Aorta (tissue), 5 donors: ENCODE data around the gene CDS1. TPM values are rescaled to one million over a fixed set of nuclear protein-coding genes. Genes with fewer than 3 reads are reported as not detected.
A peak's percentile ranks its signal among the peaks of the same experiment; 100 is the strongest.
"Not testable (repeated sequence)": the region's sequence is repeated elsewhere in the genome, so short reads cannot be mapped to it uniquely, and the experiment has no call there.

ENCODE experiments used
- ATAC-seq: fragments of 200-7000 bp; cut with Tn5 transposase; one replicate; pipeline ENCODE4 v1.9.1; 2022; ENCODE audit warnings: moderate library complexity; ENCODE audit not compliant: low FRiP score
- DNase-seq, 2 donors: peaks; one replicate each; pipeline ENCODE4 v3.0.0-alpha.2; 2020
- H3K27ac ChIP-seq, 2 donors: one replicate each; pipeline ENCODE4 v1.5.1; 2013; ENCODE audit warnings: low read length in 2 of 2, mild to moderate bottlenecking in 2 of 2, moderate library complexity in 2 of 2, control low read depth in 1 of 2, inconsistent platforms in 1 of 2, low read depth in 1 of 2
- H3K27me3 ChIP-seq, 2 donors: one replicate each; pipeline ENCODE4 v1.6.1; 2013; ENCODE audit warnings: control low read depth in 1 of 2, low read length in 1 of 2, mild to moderate bottlenecking in 1 of 2, moderate library complexity in 1 of 2; ENCODE audit not compliant: insufficient read depth in 2 of 2, control insufficient read depth in 1 of 2
- H3K36me3 ChIP-seq, 2 donors: one replicate each; pipeline ENCODE4 v1.6.1; 2013; ENCODE audit warnings: control low read depth in 1 of 2, low read length in 1 of 2, mild to moderate bottlenecking in 1 of 2; ENCODE audit not compliant: insufficient read depth in 2 of 2, control insufficient read depth in 1 of 2
- H3K4me1 ChIP-seq, 2 donors: one replicate each; pipeline ENCODE4 v1.6.1; 2013; ENCODE audit warnings: low read length in 2 of 2, control low read depth in 1 of 2, mild to moderate bottlenecking in 1 of 2, moderate library complexity in 1 of 2; ENCODE audit not compliant: insufficient read depth in 2 of 2, control insufficient read depth in 1 of 2
- H3K4me3 ChIP-seq, 2 donors: one replicate each; pipeline ENCODE4 v1.5.1; 2013; ENCODE audit warnings: low read length in 2 of 2, control low read depth in 1 of 2, mild to moderate bottlenecking in 1 of 2
- H3K9me3 ChIP-seq: one replicate; pipeline ENCODE4 v1.6.1; 2013; ENCODE audit warnings: mild to moderate bottlenecking, low read length; ENCODE audit not compliant: control insufficient read depth
- WGBS, 2 donors: extraction: QIAGEN DNeasy Blood & Tissue Kit; methylation state at CpG; one replicate each; pipeline ENCODE4 v1.1.7; 2013; 5-methylcytosine and 5-hydroxymethylcytosine counted together
- intact Hi-C, 2 donors: fragments of 100-400 bp; cut with DNase I; formaldehyde crosslinking; loops; one replicate each; pipeline versions ENCODE4 v1.14.2 to v1.15.0; 2022
- long read RNA-seq, 2 donors: library from polyadenylated mRNA; unstranded; transcript quantifications; one replicate each; pipeline ENCODE4 v2.0.0, GENCODE V29; 2020 to 2021
- polyA plus RNA-seq, 2 donors: library from polyadenylated mRNA; stranded (reverse); fragments of 200-250 nt; gene quantifications; one replicate each; pipeline ENCODE4 v1.2.3, GENCODE V29; 2013
- total RNA-seq, 2 donors: library from RNA; stranded (reverse); fragmentation: NEBNext Ultra II Directional; extraction: Animal tissue kit (Norgen Biotek cat#: 25700); gene quantifications; one replicate each; pipeline ENCODE4 v1.2.1, GENCODE V29; 2021
- donor health status: healthy with polysubstance abuse.
- donor health status: Bipolar disorder and iron deficiency.
- donor health status: DM: no; HTN: no; CAD: no.
- donor health status: DM: no; HTN: no; CAD: no.
- donor health status: DM: yes; HTN: yes; CAD: no.

The CDS1 gene
- total RNA-seq, result under 1 TPM; 0.39 to 0.48 TPM
- 1 to 10 TPM in 1 of 2 donors, under 1 TPM in 1; 0.33 to 4.8 TPM for polyA plus RNA-seq
- long read RNA-seq, donor 1, result 0 reads
- long read RNA-seq, donor 2, result 0 reads

GRCh38 chr4:84582988-84583875 lies at the start of gene CDS1:
Gene CDS1 (plus strand): TSS chr4:84583127. CDS start chr4:84583402, 275 bp downstream.
- DNase-seq, result peak; percentile 47 to 77
- H3K4me1 ChIP-seq, result no peaks in the 10 kb centered on the region
- no peaks in the 10 kb centered on the region for H3K27me3 ChIP-seq
- peak within 1 kb of the TSS; percentile 62 to 71 for H3K4me3 ChIP-seq
- H3K27ac ChIP-seq, result no peak within 1 kb of the TSS
- ATAC-seq, result peak; percentile 70
- no peaks in the 10 kb centered on the region for H3K36me3 ChIP-seq
- H3K9me3 ChIP-seq, result no peaks in the 10 kb centered on the region
- intact Hi-C loops, result loop anchor here in 1 of 2 donors (5.0 to 10.0 kb wide), 2 partner anchors 92 to 389 kb away; no protein-coding TSS in a partner anchor
- WGBS, 2 donors, result 0% methylated on average over 66 to 88 of the region's 88 CpGs

GRCh38 chr4:84535901-84536300 lies 47.0 kb upstream of the CDS1 start:
- Histone ChIP-seq H3K27me3 (no peaks in the 10 kb centered on the region), H3K4me1 (no peaks in the 10 kb centered on the region), H3K36me3 (no peaks in the 10 kb centered on the region), H3K9me3 (no peaks in the 10 kb centered on the region), H3K4me3 (no peak overlapping the region), H3K27ac (no peak overlapping the region)
- ATAC-seq (no peak), DNase-seq (no peak)
- 90 to 91% methylated on average over 2 of the region's 2 CpGs for WGBS, 2 donors
- intact Hi-C loops, result no loop called here

- Histone ChIP-seq H3K9me3 (no peaks in the 10 kb centered on the region), H3K27me3 (no peaks in the 10 kb centered on the region), H3K4me3 (no peak overlapping the region), H3K4me1 (no peaks in the 10 kb centered on the region), H3K27ac (no peak overlapping the region), H3K36me3 (no peaks in the 10 kb centered on the region)
- intact Hi-C loops, result no loop called here
- no peak for ATAC-seq
- 62 to 64% methylated on average over 5 of the region's 5 CpGs for WGBS, 2 donors
- no peak for DNase-seq
Observed at GRCh38 chr4:84545093-84545492, 37.8 kb upstream of the CDS1 start.

- intact Hi-C loops, result no loop called here
- Histone ChIP-seq H3K9me3 (no peaks in the 10 kb centered on the region), H3K27ac (no peak overlapping the region), H3K4me3 (no peak overlapping the region), H3K36me3 (no peaks in the 10 kb centered on the region), H3K27me3 (no peaks in the 10 kb centered on the region), H3K4me1 (no peaks in the 10 kb centered on the region)
- DNase-seq (no peak), ATAC-seq (no peak)
- 76 to 79% methylated on average over 3 of the region's 3 CpGs for WGBS, 2 donors
Observed at GRCh38 chr4:84547211-84547610, 35.7 kb upstream of the CDS1 start.

- H3K4me1 ChIP-seq, ATAC-seq, H3K4me3 ChIP-seq, H3K9me3 ChIP-seq, H3K36me3 ChIP-seq, H3K27me3 ChIP-seq, H3K27ac ChIP-seq, intact Hi-C loops, DNase-seq: not testable (repeated sequence)
- WGBS, 2 donors, result 75 to 82% methylated on average over 6 of the region's 6 CpGs
Observed at GRCh38 chr4:84549191-84549590, 33.7 kb upstream of the CDS1 start.

GRCh38 chr4:84562156-84562555 lies 20.8 kb upstream of the CDS1 start:
- Histone ChIP-seq H3K27ac (no peak overlapping the region), H3K27me3 (no peaks in the 10 kb centered on the region), H3K4me1 (no peaks in the 10 kb centered on the region), H3K36me3 (no peaks in the 10 kb centered on the region), H3K4me3 (no peak overlapping the region), H3K9me3 (peaks cover 6% of the 10 kb centered on the region)
- 95% methylated on average over 5 of the region's 5 CpGs for WGBS, 2 donors
- DNase-seq, result no peak
- intact Hi-C loops, result no loop called here
- ATAC-seq, result no peak

GRCh38 chr4:84563002-84563401 lies 19.9 kb upstream of the CDS1 start:
- Histone ChIP-seq H3K4me1 (no peaks in the 10 kb centered on the region), H3K4me3 (no peak overlapping the region), H3K36me3 (no peaks in the 10 kb centered on the region), H3K27me3 (peaks cover 0 to 1% of the 10 kb centered on the region in 2 donors), H3K27ac (no peak overlapping the region), H3K9me3 (peaks cover 2% of the 10 kb centered on the region)
- intact Hi-C loops, result no loop called here
- WGBS, 2 donors, result 75 to 79% methylated on average over 4 of the region's 4 CpGs
- no peak for DNase-seq
- no peak for ATAC-seq

GRCh38 chr4:84565951-84566350 lies 17.0 kb upstream of the CDS1 start:
- ATAC-seq, result no peak
- H3K36me3 ChIP-seq, result no peaks in the 10 kb centered on the region
- no peak overlapping the region for H3K4me3 ChIP-seq
- H3K27ac ChIP-seq, result no peak overlapping the region
- WGBS, 2 donors, result 93 to 96% methylated on average over 4 of the region's 4 CpGs
- no peak for DNase-seq
- intact Hi-C loops, result no loop called here
- H3K27me3 ChIP-seq, result peaks cover 0 to 1% of the 10 kb centered on the region in 2 donors
- no peaks in the 10 kb centered on the region for H3K9me3 ChIP-seq
- no peaks in the 10 kb centered on the region for H3K4me1 ChIP-seq

GRCh38 chr4:84568496-84568895 lies 14.4 kb upstream of the CDS1 start:
- Histone ChIP-seq H3K4me3 (no peak overlapping the region), H3K27me3 (peaks cover 0 to 1% of the 10 kb centered on the region in 2 donors), H3K27ac (no peak overlapping the region), H3K36me3 (no peaks in the 10 kb centered on the region), H3K4me1 (no peaks in the 10 kb centered on the region), H3K9me3 (no peaks in the 10 kb centered on the region)
- ATAC-seq, result no peak
- intact Hi-C loops, result no loop called here
- WGBS, 2 donors, result 28 to 32% methylated on average over 3 of the region's 3 CpGs
- DNase-seq, result no peak
